KBM-7 (cell line): ENCODE data around the gene ATF7.
"Not testable (repeated sequence)": the region's sequence is repeated elsewhere in the genome, so short reads cannot be mapped to it uniquely, and the experiment has no call there.

Source experiments
- DNase-seq: peaks from one replicate; pipeline ENCODE4 v3.0.0-alpha.2; 2015
- in situ Hi-C: fragments of 300-500 bp; cut with MboI; formaldehyde crosslinking; loops from 2 replicates; pipeline ENCODE4 v1.14.3; 2020; ENCODE audit warnings: low sequenced_read_pairs, low pct_unique_long_range_greater_than_20kb, mixed read lengths

Gene ATF7

DNA sequence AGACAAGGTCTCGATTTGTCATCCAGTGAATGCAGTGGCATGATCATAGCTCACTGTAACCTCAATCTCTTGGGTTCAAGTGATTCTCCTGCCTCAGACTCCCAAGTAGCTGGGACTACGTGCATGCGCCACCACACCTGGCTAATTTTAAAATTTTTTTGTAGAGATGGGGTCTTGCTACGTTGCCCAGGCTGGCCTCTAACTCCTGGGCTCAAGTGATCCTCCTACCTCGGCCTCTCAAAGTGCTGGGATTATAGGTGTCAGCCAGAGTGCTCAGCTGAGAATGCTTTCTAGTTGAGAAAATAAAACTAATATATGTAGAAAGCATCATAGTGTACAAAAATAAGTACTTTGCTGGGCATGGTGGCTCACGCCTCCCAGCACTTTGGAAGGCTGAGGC, 77.8 kb downstream of the ATF7 start:
- in situ Hi-C loops, result not testable (repeated sequence)

DNA sequence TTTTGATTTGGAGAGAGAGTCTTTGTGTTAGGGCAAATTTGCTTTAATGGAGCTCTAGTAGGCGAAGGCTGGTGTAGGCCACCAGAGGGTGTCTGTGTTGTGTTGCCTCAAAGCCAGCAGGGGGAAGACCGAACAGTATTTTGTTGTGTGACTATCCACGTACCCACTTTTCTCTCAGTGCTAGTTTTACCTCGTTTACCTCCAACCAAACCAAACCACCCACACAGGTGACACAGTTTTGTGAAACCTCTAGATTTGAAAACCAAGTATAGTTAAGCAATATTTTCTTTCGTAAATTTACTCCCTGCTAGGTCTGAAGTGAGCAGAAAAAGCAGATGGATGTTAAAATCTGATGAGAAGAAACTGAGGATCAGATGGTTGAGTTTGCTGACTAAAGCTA, 82.6 kb downstream of the ATF7 start:
- DNase-seq, result peak; percentile 65
- in situ Hi-C loops, result no loop called here

More for the DNA sequence above, 77.8 kb downstream of the ATF7 start:
- not testable (repeated sequence) for DNase-seq

DNA sequence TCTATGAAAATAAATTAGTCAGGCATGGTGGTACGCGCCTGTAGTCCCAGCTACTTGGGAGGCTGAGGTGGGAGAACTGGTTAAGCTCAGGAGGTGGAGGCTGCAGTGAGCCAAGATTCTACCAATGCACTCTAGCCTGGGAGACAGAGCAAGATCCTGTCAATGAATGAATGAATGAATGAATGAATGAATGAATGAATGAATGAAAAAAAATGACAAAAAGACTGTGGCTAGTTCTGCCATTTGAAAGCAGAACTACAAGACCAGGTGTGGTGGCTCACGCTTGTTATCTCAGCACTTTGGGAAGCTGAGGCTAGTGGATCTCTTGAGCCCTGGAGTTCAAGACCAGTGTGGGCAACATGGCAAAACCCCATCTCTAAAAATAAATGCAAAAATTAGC, 86.7 kb downstream of the ATF7 start:
- in situ Hi-C loops, result no loop called here
- DNase-seq, result no peak

DNA sequence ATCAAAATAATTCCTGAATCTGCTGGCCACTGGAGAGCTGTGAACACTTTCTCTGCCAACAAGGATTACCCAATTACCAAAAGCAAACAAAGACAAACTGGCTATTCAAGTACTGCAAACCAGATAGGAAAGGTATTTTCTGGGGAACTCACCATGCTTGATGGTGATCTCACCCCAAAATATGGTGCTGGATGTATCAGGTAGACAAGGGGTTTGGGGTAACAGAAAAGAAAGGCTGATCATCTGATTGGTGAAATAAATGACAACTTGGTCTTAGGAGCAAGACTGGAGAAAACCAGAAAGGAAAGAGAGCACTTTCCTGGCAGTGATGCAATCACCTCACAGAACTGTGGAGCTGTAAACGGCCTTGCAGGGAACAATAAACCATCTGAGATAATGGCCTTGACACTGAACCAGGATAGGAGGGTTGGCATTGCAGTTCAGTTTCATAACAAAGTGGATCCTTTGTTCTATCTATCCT, 87.9 kb downstream of the ATF7 start:
- DNase-seq, result no peak
- in situ Hi-C loops, result no loop called here

DNA sequence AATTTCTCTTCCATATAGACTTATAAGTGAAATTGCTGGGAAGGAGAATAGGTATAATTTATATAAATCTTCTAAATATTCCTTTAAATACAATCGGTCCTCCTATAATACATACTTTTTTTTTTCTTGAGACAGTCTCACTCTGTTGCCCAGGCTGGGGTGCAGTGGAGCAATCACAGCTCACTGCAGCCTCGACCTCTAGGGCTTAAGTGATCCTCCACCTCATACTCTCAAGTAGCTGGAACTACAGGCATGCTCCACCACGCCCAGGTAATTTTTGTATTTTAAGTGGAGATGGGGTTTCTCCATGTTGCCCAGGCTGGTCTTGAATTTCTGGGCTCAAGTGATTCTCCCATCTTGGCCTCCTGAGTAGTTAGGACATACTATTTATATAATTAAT, 89.2 kb downstream of the ATF7 start:
- DNase-seq, result no peak
- in situ Hi-C loops, result no loop called here

DNA sequence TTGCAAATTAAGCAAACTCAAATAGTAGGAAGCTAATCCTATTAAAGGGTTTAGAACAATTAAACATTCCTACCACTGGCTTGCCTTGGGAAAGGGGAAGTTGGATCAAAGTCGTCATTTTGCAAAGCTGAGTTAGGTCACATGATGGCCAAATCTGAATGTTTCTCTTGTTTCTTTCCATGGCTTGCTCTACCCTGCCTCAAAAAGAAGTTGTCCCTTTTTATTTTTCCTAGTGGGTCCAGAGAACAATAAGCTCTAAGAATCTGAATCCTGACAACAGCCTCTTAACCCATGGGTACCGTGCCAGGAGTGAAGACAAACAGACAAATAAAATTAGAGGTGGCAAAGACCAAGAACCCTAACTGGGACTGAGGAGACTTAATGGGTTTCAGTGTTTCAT, 92.7 kb downstream of the ATF7 start:
- DNase-seq, result no peak
- in situ Hi-C loops, result no loop called here

DNA sequence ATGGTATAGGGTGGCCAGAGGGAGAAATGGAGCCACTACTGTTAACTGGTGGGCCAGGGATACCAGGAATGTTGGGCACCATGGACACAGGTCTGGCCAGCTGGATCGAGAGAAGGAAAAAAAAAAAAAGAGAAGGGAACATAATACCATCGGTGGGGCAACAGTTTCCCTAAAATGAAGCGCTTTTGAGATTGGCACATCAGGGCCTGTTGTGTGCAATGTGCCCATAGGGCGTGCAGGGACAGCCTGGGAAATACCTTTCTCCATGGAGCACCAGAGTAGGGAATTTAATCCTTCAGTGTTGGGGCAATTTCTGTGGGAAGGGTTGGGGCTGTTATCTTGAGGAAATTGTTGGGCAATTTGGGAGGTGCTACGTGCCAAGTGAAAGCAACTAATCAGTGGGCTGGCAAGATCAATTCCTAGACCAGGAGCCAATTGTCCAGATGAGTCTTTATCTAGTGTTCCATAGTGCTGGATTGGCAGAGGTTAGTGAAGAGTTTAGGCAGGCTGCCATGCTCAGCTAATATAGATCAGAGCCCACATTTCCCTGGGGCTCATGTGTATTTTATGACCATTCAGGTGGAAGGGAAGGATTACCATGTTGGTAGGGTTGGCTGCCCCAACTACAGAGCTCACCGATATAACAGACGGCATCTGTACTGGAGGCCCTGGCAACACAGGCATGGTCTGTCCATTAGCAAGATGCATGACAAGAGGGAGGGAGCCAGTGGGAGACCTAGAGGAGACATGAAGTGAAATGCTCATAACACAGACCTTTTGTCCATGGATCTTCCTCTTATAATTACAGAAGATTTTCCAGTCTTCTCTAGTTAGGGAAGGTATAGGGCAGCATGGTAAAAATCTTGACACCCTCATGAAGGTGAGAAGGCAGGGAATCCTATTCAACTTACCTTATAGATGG, 93.4 kb downstream of the ATF7 start:
- in situ Hi-C loops, result no loop called here
- no peak for DNase-seq

DNA sequence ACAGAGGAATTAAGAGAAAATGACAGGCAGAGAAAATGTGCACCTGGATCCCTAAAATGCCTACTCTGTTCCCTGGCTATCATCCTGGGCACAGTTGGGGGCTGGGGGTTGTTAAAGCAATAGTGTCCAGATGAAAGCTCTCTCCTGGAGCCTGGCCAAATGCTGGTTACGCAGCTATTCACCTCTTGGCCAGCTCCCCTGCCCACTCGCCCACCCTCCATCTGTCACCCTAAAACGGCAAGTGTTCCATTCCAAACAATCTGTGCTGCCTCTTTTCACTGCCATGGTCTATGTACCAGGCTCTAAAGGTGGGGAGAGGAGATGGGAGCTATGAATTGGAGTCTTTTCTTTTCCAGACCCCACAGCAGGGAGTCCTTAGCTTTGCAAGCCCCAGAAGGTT, 94.2 kb downstream of the ATF7 start:
- no peak for DNase-seq
- in situ Hi-C loops, result no loop called here

DNA sequence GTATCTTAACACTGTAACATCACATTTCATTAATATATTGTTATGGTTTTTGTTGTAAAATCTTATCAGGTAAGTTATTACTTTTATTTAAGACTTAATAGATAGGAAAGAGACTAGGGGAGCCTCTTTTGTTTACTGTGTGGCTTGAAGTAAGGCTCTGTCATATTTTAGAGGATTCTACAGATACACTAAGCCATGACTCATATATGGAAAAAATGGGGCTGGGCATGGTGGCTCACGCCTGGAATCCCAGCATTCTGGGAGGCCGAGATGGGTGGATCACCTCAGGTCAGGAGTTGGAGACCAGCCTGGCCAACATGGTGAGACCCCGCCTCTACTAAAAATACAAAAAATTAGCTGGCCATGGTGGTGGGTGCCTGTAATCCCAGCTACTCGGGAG, 95.3 kb downstream of the ATF7 start:
- in situ Hi-C loops, result no loop called here

DNA sequence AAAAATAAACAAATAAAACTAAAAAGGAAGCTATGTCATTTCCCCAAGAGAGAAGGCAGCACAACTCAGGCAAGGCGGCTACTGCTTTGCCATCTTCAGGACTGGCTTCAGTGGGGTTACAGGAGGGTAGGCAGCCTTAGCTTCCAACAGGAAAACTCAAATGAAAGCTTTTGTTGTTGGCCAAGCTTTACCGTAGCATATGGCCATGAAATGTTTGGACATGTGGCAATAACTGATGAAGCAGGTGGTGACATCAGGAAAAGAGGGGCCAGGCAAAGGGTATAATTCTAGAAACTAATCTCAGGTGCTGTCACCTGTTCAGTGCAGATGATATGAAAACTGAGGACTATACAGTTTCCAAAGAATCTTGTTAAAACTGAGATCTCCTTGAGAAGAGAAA, 96.1 kb downstream of the ATF7 start:
- in situ Hi-C loops, result no loop called here
- no peak for DNase-seq

More for the DNA sequence above, 95.3 kb downstream of the ATF7 start:
- no peak for DNase-seq

DNA sequence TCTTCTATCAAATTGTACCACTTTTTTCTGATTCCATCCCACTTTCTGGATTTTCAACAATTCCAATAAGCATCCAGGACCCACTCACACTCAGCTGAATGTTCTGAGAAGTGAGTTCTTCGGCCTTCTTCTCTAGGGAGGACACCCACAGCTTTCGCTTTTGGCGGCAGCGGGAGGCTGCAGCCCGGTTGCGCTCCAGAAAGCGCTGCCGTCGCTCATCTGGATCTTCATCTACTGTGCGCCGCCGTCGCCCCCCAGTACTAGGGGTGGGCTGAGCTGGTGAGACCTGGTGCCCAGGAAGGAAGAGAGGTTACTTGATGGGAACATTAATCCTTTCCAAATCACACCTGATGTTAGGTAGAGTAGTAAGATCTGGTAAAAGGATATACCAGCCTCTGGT, 101.7 kb downstream of the ATF7 start:
- in situ Hi-C loops, result no loop called here
- no peak for DNase-seq

DNA sequence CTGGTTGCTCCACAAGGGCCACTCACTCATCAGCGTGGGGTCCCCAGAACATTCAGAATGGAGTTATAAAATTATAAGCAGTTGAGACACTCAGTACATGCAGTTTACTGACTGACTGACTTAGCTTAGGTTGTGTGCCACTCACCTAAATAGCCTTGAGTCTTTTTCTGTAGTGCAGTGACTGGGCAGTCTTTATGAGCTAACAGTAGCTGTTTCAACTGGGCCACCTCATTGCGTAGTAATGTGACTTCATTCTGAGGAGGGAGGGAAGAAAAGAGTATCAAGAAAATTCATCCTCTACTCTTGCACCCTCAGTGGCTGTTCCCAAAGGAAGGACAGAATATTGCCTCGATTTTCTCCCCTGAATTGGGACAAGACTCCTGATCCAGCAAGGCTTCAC, 103.1 kb downstream of the ATF7 start:
- DNase-seq, result no peak

DNA sequence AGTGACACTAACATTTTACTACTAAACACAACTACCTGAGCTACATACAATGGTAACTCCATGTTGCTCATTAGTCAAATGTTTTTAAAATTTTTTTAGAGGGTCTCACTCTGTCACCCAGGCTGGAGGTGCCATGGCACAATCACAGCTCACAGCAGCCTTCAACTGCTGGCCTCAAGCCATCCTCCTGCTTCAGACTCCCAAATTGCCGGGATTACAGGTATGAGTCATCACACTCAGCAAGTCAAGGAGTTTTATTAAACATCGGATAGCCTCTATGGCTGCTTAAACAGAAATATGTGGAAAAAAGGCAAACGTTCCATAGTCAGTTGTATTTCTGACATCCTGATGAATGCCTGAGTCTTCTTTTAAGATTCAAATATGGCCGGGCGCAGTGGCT, 107.8 kb downstream of the ATF7 start:
- no peak for DNase-seq
- in situ Hi-C loops, result no loop called here

More for the DNA sequence above, 103.1 kb downstream of the ATF7 start:
- in situ Hi-C loops, result no loop called here

DNA sequence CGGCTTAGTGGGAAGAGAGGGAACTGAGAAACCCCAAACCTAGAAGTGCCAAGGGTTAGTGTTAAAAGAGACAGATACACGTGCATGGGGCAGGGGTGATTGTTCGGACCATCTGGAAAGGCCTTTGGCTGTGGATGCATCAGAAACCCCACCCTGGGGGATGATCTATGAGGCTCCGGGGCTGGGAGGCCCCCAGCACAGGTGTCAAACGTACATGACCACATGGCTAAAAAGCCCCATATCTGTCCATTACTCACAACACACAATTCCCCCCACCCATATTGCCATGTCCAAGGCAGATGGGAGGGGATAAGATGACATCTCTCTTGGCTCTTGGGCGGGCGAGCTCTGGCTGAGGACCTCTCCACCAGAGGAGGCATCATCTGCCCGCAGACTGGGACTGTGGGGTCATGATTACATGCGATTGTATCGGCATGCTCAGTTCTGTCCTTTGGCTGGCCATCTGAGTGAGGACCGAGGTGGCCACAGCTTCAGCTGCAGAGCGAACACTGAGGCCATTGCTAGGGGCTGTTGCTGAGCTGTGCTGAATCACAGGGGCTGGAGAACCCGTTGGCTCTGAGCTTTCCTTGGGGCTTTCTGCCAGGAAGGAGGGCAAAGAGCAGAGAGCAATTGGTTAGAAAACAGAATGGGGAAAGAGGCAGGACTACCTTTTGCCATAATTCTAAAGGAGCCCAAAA, 109.3 kb downstream of the ATF7 start:
- no peak for DNase-seq
- in situ Hi-C loops, result no loop called here

DNA sequence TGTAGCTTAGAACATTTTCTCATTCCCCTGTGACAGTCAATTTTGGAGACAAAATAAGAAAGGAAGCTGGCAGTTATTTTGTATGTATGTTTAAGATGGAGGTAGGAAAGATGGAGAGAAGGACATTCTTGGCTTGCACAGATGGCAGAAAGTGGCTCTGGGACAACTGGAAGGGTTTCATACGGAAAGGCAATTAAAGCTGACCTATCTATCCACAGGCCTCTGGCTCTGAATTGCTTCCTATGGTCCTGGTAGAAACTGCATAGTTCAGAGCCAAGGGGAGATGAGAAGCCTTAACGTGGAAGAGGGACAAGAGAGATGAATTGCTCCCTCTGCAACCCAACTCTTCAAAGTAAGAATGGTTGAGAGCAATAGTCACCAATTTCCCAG, 110.9 kb downstream of the ATF7 start:
- no peak for DNase-seq
- in situ Hi-C loops, result no loop called here

DNA sequence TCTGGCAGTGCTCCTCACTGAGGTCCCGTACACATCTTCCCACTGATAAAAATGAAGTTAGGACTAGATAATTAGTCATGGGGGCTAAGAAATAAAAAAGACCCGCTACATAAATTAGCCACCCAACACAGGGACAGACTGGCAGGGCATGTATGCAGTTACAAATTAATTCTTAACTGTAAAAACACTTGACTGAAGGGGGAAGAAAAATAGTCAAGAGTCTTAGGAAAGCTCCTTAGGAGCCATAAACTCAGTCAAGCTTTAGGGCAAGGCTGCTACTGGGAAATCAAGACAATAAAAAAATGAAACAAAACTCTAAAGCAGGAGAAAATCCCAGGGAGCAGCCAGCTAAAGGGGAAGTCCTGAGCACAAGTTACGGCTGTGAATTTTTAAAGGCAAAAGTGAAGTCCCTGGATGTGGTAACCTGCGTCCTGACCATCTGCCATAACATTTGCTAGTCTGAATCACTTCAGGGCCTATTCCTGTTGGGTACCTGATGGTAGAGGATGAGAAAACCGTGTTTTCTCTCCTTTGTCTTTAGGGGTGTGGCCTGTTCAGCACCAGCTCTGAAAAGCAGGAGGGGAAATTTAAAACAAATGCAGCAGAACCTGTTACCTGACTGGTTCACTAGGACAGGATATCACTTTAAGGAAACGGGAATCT, 111.4 kb downstream of the ATF7 start:
- in situ Hi-C loops, result no loop called here
- no peak for DNase-seq

DNA sequence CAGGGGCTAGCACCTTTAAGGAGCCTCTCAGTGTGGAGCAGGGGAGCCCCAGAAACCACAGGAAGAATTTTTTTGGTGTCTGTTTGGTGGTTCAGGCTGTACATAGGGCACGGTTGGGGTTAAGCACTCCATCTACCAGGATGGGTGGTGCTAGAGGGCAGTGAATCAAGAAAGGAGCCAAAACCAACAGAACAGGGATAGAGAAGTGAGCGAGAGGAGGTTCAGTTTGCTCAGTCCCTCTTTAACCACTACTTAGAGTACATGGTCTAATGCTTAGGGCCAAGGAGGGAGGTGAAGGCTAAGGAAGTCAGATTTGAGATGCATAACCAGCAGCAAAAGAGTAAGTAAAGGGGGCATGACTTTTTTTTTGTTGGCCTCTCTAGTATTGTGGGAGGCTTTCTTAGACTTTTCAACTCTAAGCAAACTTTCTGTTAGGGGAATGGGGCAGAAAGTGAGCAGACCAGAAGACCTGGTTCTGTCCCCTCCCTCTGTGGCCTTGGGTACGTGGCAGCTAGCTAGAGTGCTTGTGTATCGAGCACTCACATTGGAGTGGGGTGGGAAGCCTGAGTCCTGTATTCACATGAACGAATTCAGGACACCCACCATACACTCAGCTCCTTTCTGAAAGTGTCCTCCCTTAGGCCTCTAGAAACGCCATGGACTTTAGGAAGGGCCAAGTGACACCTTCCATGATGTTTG, 112.3 kb downstream of the ATF7 start:
- no peak for DNase-seq
- in situ Hi-C loops, result no loop called here

DNA sequence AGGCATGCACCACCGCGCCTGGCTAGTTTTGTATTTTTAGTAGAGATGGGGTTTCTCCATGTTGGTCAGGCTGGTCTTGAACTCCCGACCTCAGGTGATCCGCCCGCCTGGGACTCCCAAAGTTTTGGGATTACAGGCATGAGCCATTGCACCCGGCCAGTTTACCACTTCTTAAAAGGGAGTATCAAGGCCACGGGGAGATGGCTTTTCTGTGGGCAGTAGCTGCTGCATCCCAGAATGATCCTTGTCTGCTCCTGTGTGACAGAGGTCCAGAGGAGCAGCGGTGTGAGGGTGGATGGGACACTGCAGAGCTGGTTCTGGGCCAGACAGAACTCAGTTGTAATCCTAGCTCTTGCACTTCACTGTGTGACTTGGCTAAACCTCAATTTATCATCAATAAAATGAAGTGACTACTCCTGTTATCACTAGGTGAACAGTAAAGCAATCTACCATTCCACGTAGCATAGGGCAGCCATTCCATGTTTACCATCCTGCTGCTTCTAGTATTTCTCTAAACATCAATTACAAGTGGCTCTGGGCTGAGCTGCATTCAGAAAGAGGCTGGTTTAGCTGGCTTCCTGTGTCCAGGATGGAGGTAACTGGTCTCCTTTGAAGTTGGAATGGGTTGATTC, 115.9 kb downstream of the ATF7 start:
- in situ Hi-C loops, result no loop called here
- DNase-seq, result no peak
